Vagina (tissue), 2 donors: ENCODE results near the gene RET.

Experiments
- POLR2A ChIP-seq, 2 donors: fragments of 450-650 bp; IDR thresholded peaks; one replicate each; pipeline ENCODE4 v1.6.1; 2017; ENCODE audit warnings: antibody characterized with exemption in 2 of 2, mild to moderate bottlenecking in 2 of 2, moderate library complexity in 2 of 2
- TF ChIP-seq, protein P1 (sequence below), 3 experiments: fragments of 450-650 bp in 2 of 3; fragments of 200-600 bp in 1 of 3; sonication (generic) in 1 of 3; IDR thresholded peaks; one replicate each; pipeline ENCODE4 v1.5.1; 2017 to 2019; ENCODE audit warnings: antibody characterized with exemption in 3 of 3, mild to moderate bottlenecking in 2 of 3, moderate library complexity in 2 of 3

DNA sequence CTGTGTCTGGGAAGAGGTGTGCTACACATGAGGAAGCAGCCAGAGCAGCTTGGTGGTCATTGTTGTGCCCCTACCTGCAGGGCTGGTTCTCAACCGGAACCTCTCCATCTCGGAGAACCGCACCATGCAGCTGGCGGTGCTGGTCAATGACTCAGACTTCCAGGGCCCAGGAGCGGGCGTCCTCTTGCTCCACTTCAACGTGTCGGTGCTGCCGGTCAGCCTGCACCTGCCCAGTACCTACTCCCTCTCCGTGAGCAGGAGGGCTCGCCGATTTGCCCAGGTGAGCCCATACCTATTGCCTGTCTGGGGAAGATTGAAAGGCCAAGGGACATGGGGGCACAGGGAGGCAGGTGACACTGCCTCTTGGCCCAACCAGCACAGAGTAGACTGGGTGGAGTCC is 32.1 kb downstream of the RET start:
- TF ChIP-seq, protein P1, sequence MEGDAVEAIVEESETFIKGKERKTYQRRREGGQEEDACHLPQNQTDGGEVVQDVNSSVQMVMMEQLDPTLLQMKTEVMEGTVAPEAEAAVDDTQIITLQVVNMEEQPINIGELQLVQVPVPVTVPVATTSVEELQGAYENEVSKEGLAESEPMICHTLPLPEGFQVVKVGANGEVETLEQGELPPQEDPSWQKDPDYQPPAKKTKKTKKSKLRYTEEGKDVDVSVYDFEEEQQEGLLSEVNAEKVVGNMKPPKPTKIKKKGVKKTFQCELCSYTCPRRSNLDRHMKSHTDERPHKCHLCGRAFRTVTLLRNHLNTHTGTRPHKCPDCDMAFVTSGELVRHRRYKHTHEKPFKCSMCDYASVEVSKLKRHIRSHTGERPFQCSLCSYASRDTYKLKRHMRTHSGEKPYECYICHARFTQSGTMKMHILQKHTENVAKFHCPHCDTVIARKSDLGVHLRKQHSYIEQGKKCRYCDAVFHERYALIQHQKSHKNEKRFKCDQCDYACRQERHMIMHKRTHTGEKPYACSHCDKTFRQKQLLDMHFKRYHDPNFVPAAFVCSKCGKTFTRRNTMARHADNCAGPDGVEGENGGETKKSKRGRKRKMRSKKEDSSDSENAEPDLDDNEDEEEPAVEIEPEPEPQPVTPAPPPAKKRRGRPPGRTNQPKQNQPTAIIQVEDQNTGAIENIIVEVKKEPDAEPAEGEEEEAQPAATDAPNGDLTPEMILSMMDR (IDR thresholded peaks at IDR 0.05), result no peak
- TF ChIP-seq POLR2A (IDR thresholded peaks at IDR 0.05), result no peak
